DOHH2 (cell line): ENCODE results near the gene PDIA2.

Source experiments
- H3F3A ChIP-seq: fragments of 200-600 bp; sonication (generic), shearing (Covaris generic); 2 replicates; pipeline ENCODE4 v1.6.0; 2016; ENCODE audit warnings: antibody characterized with exemption, mild to moderate bottlenecking; ENCODE audit not compliant: control insufficient read depth, insufficient read depth
- H3K27ac ChIP-seq: fragments of 200-600 bp; sonication (generic); 2 replicates; pipeline ENCODE4 v1.5.1; 2014; ENCODE audit warnings: low read depth, mild to moderate bottlenecking, low read length, moderate library complexity
- H3K27me3 ChIP-seq: fragments of 200-600 bp; sonication (generic); 2 replicates; pipeline ENCODE4 v1.6.1; 2014; ENCODE audit warnings: mild to moderate bottlenecking, low read length, mixed read lengths; ENCODE audit not compliant: control insufficient read depth
- H3K36me3 ChIP-seq: fragments of 200-600 bp; sonication (generic); 2 replicates; pipeline ENCODE4 v1.6.1; 2014; ENCODE audit warnings: mild to moderate bottlenecking, low read length, moderate library complexity, mixed read lengths; ENCODE audit not compliant: control insufficient read depth
- H3K4me1 ChIP-seq: fragments of 200-600 bp; sonication (generic); 2 replicates; pipeline ENCODE4 v1.6.1; 2014; ENCODE audit warnings: mild to moderate bottlenecking, low read length, mixed read lengths; ENCODE audit not compliant: control insufficient read depth
- H3K4me2 ChIP-seq: fragments of 200-600 bp; sonication (generic); 2 replicates; pipeline ENCODE4 v1.6.0; 2014; ENCODE audit warnings: mild to moderate bottlenecking, low read length, moderate library complexity
- H3K4me3 ChIP-seq: fragments of 200-600 bp; sonication (generic); 2 replicates; pipeline ENCODE4 v1.5.1; 2014; ENCODE audit warnings: mild to moderate bottlenecking, low read length, mixed read lengths
- H3K79me2 ChIP-seq: fragments of 200-600 bp; sonication (generic); 2 replicates; pipeline ENCODE4 v1.6.1; 2014; ENCODE audit warnings: mild to moderate bottlenecking, low read length, mixed read lengths; ENCODE audit not compliant: control insufficient read depth
- H3K9me2 ChIP-seq: fragments of 200-600 bp; sonication (generic); replicated peaks from 2 replicates; pipeline ENCODE4 v1.6.1; 2014; ENCODE audit warnings: mild to moderate bottlenecking, low read length, mixed read lengths; ENCODE audit not compliant: control insufficient read depth
- H3K9me3 ChIP-seq: fragments of 200-600 bp; sonication (generic); 2 replicates; pipeline ENCODE4 v1.6.1; 2014; ENCODE audit warnings: antibody characterized with exemption, low read length, mixed read lengths; ENCODE audit not compliant: control insufficient read depth, insufficient read depth
- H4K20me1 ChIP-seq: fragments of 200-600 bp; sonication (generic); 2 replicates; pipeline ENCODE4 v1.6.0; 2014; ENCODE audit warnings: low read depth, mild to moderate bottlenecking, antibody characterized with exemption, low read length, moderate library complexity; ENCODE audit not compliant: control insufficient read depth, insufficient read depth
- EZH2phosphoT487 ChIP-seq: fragments of 200-600 bp; sonication (generic); IDR thresholded peaks from 2 replicates; pipeline ENCODE4 v1.6.1; 2017; ENCODE audit warnings: borderline replicate concordance, mild to moderate bottlenecking, antibody characterized with exemption, low read length, moderate library complexity, mixed read lengths
- TF ChIP-seq, protein P1 (sequence below): fragments of 200-600 bp; sonication (generic); IDR thresholded peaks from one replicate; pipeline ENCODE4 v1.5.1; 2014; ENCODE audit warnings: antibody characterized with exemption, mild to moderate bottlenecking, low read depth, low read length; ENCODE audit not compliant: poor library complexity, severe bottlenecking

Gene PDIA2

DNA sequence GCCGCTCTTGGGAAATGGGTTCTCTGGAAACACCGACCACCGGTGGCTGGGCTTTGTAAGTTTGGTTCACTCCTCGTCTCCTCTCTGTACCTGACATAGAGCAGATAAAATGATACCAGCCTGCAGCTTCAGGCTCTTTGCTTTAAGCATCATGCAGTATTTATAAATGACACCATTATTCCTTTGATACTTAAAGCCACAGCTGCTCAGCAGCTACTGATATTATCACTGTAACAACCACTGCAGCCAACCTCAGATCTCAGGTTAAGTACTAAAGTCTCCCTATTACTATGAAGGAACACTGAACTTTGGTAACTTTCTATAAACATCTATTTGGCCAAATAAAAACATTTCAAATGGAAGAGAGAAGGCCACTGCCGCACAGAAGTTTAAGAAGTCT, 34.6 kb downstream of the PDIA2 start:
- no peak overlapping the region for H3K4me3 ChIP-seq
- no peaks in the 10 kb centered on the region for H3K27me3 ChIP-seq
- no peaks in the 10 kb centered on the region for H3F3A ChIP-seq
- H3K9me3 ChIP-seq = no peaks in the 10 kb centered on the region
- H3K4me1 ChIP-seq = no peaks in the 10 kb centered on the region
- H3K9me2 ChIP-seq = no peaks in the 10 kb centered on the region
- H3K79me2 ChIP-seq = peaks cover 68% of the 10 kb centered on the region
- peaks cover 18% of the 10 kb centered on the region for H3K36me3 ChIP-seq
- H4K20me1 ChIP-seq = peaks cover 4% of the 10 kb centered on the region; the same call in 1 of the 2 replicates
- no peak overlapping the region for H3K27ac ChIP-seq
- no peak overlapping the region for H3K4me2 ChIP-seq
- TF ChIP-seq, protein P1, sequence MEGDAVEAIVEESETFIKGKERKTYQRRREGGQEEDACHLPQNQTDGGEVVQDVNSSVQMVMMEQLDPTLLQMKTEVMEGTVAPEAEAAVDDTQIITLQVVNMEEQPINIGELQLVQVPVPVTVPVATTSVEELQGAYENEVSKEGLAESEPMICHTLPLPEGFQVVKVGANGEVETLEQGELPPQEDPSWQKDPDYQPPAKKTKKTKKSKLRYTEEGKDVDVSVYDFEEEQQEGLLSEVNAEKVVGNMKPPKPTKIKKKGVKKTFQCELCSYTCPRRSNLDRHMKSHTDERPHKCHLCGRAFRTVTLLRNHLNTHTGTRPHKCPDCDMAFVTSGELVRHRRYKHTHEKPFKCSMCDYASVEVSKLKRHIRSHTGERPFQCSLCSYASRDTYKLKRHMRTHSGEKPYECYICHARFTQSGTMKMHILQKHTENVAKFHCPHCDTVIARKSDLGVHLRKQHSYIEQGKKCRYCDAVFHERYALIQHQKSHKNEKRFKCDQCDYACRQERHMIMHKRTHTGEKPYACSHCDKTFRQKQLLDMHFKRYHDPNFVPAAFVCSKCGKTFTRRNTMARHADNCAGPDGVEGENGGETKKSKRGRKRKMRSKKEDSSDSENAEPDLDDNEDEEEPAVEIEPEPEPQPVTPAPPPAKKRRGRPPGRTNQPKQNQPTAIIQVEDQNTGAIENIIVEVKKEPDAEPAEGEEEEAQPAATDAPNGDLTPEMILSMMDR = no peak
- TF ChIP-seq EZH2phosphoT487 = no peak

DNA sequence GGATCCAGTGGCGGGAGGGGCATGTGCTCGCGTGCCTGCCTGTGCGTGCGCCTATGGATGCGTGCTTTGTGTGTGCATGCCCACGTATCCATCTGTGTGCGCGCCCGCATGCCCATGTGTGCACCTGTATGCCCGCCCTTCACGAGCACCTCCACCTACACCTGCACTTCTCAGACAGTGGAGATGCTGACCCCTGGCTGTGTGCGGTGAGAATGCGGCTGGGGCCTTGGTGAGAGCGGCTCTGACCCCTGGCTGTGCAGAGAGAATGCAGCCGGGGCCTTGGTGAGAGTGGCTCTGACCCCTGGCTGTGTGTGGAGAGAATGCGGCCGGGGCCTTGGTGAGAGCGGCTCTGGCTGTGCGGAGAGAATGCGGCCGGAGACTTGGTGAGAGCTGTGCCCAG, 35.7 kb downstream of the PDIA2 start:
- no peak overlapping the region for H3K4me3 ChIP-seq
- TF ChIP-seq, protein P1 = peak; percentile 31
- TF ChIP-seq EZH2phosphoT487 = no peak

DNA sequence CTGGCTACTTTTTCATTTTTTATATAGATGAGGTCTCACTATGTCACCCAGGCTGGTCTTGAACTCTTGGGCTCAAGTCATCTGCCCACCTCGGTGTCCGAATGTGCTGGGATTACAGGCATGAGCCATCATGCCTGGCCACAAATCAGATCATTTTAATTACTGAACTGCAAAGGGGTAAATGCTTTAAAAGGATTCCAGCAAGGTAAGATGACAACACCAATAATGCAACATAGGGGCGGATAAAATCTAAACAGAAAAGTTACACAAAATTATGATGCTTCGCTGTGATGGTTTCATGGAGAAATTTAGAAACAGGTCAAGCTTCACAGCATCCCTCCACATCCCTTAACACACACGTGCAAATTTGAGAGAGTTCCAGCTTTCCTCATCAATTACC, 37.2 kb downstream of the PDIA2 start:
- H3K4me3 ChIP-seq = no peak overlapping the region
- no peak overlapping the region for H3K4me2 ChIP-seq
- H3K9me2 ChIP-seq = no peaks in the 10 kb centered on the region
- H3K4me1 ChIP-seq = peaks cover 19% of the 10 kb centered on the region
- no peaks in the 10 kb centered on the region for H3K9me3 ChIP-seq
- no peak overlapping the region for H3K27ac ChIP-seq
- no peaks in the 10 kb centered on the region for H3K27me3 ChIP-seq
- H3K36me3 ChIP-seq = peaks cover 6% of the 10 kb centered on the region
- peaks cover 11% of the 10 kb centered on the region for H4K20me1 ChIP-seq
- peaks cover 83% of the 10 kb centered on the region for H3K79me2 ChIP-seq
- TF ChIP-seq, protein P1 = no peak
- TF ChIP-seq EZH2phosphoT487 = no peak
- H3F3A ChIP-seq = no peaks in the 10 kb centered on the region

More for the DNA sequence above, 35.7 kb downstream of the PDIA2 start:
- H3K9me2 ChIP-seq = no peaks in the 10 kb centered on the region
- no peaks in the 10 kb centered on the region for H3F3A ChIP-seq
- no peaks in the 10 kb centered on the region for H3K27me3 ChIP-seq
- peaks cover 12% of the 10 kb centered on the region for H3K36me3 ChIP-seq
- H3K4me1 ChIP-seq = peaks cover 3% of the 10 kb centered on the region
- H4K20me1 ChIP-seq = peaks cover 4% of the 10 kb centered on the region
- H3K79me2 ChIP-seq = peaks cover 72% of the 10 kb centered on the region
- no peak overlapping the region for H3K4me2 ChIP-seq
- no peaks in the 10 kb centered on the region for H3K9me3 ChIP-seq
- no peak overlapping the region for H3K27ac ChIP-seq

DNA sequence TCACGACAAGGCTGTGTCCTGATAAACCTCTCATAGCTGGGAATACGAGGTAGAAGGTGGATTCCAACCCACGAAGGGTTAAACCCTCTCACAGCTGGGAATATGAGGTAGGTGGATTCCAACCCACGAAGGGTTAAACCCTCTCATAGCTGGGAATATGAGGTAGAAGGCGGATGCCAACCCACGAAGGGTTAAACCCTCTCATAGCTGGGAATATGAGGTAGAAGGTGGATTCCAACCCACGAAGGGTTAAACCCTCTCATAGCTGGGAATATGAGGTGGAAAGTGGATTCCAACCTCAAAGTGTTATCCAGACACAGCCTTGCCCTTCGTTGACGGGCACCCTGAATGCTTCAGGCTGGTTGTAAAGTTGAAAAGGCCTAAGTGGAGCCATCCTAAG, 38.6 kb downstream of the PDIA2 start:
- peaks cover 17% of the 10 kb centered on the region for H4K20me1 ChIP-seq
- no peak for TF ChIP-seq EZH2phosphoT487
- TF ChIP-seq, protein P1 = no peak
- peaks cover 86% of the 10 kb centered on the region for H3K79me2 ChIP-seq
- no peaks in the 10 kb centered on the region for H3K9me2 ChIP-seq
- H3K27ac ChIP-seq = no peak overlapping the region
- no peak overlapping the region for H3K4me3 ChIP-seq
- H3K4me1 ChIP-seq = peaks cover 27% of the 10 kb centered on the region
- peaks cover 6% of the 10 kb centered on the region for H3K36me3 ChIP-seq
- H3K9me3 ChIP-seq = no peaks in the 10 kb centered on the region
- no peaks in the 10 kb centered on the region for H3K27me3 ChIP-seq
- no peak overlapping the region for H3K4me2 ChIP-seq
- no peaks in the 10 kb centered on the region for H3F3A ChIP-seq
